GM11168 (cell line): ENCODE measurements around the gene MPPED1.

Experiments
- in situ Hi-C: fragments of 300-500 bp; cut with MboI; formaldehyde crosslinking; loops from one replicate; pipeline ENCODE4 v1.12.0; 2022; ENCODE audit warnings: low sequenced_read_pairs; ENCODE audit not compliant: unreplicated experiment

Gene MPPED1

GRCh38 chr22:43510281-43511070 lies 98.7 kb downstream of the MPPED1 start:
- in situ Hi-C loops = no loop called here

DNA sequence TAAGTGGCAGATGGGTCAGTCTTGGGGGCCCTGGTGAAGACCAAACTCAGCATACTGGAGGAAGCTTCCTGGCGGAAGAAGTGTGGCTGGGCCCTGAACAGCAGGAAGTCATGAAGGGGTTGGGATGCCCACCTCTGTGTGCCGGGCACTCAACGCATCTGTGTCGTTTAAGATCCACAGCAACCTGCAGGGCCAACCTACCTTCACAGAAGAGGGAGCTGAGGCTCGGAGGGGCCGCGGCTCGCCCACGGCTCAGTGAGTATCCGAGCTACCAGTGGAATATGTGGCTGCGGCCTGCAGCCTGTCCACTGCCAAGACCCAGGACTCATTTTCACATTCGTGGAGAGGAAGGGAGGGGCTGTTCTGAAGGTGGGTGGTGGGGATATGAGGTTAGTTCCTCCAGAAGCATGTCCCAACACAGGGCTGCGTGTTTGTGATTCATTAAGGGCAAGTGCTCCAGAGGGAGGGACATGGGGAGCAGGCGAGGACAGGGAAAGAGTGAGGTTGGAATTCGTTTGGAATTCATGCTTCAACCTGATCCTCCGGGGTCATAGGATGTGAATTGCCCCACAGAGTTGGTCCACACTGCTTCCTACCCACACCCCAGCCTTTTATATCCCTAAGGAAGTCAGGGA lies 99.6 kb downstream of the MPPED1 start:
- in situ Hi-C loops = no loop called here

GRCh38 chr22:43512279-43512678 lies 100.5 kb downstream of the MPPED1 start:
- in situ Hi-C loops = no loop called here

GRCh38 chr22:43514476-43515157 lies 102.8 kb downstream of the MPPED1 start:
- in situ Hi-C loops = no loop called here

DNA sequence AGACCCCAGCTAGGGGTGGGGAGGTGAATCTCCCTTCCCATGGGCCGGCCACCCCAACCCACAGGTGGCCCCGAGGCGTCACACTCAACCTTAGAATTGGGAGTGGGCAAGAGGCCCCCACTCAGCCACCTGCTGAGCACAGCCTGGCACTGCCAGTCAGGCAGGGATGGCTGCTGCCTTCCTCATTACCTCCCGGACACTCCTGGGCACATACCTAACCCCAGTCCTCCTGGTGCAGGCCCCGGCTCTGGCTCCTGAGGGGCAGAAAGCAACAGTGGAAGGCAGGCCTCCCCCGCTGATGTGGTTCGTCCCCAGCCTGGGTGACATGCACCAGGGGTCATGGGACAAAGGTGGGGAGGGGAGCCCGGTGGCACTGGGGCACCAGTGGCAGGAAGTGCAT lies 103.6 kb downstream of the MPPED1 start:
- in situ Hi-C loops = no loop called here

- in situ Hi-C loops = no loop called here
Observed at GRCh38 chr22:43515902-43516301, 104.1 kb downstream of the MPPED1 start.

GRCh38 chr22:43516386-43516785 lies 104.6 kb downstream of the MPPED1 start:
- in situ Hi-C loops = no loop called here

DNA sequence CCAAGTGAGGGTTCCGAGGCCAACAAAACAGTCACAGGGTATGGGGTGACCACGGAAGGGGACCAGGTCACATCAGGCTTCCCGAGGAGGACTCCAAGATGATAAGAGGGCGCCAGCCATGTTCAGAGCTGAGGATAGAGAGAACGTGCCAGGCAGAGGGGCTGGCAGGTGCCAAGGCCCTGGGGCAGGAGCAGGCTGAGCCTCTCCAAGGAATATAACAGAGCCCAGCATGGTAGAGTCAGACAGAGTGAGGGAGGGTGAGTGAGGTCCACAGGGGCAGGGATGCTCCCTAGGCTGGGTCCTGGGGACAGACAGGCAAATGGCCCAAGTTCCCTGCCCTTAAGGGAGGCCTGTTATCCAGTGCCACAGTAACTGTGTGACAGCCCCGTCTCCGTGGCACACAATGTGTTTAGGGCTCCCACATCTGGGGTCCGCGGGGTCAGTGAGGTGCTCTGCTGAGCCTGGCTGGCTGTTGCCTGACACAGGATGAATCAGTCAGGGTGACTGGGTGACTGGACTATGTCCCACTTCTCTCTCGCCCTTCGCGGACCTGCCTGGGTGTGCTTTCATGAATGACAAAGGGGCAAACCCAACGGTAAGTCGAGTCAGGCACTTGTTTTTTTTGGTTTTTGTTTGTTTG lies 105.3 kb downstream of the MPPED1 start:
- in situ Hi-C loops = no loop called here

DNA sequence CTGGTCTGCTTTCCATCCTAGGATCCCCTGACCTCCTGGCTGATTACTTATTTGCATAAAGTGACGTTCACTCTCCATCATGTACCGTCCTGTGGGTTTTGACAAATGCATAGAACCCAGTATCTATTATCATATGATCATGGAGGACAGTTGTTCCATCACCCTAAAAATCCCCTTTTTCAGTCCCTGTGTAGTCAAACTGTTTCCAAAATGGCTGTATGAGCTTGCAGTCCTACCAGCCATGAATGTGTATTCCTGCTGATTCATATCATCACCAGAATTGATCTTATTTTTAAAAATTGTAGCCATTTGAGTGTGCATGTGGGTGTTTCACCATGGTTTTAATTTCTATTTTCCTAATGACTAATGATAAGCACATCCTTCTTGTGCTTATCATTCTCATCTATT lies 108.8 kb downstream of the MPPED1 start:
- in situ Hi-C loops = no loop called here

- in situ Hi-C loops = no loop called here
Observed at GRCh38 chr22:43521716-43522115, 109.9 kb downstream of the MPPED1 start.

GRCh38 chr22:43526117-43526655 lies 114.4 kb downstream of the MPPED1 start:
- in situ Hi-C loops = no loop called here

- in situ Hi-C loops = no loop called here
Observed at GRCh38 chr22:43526946-43527345, 115.1 kb downstream of the MPPED1 start.

DNA sequence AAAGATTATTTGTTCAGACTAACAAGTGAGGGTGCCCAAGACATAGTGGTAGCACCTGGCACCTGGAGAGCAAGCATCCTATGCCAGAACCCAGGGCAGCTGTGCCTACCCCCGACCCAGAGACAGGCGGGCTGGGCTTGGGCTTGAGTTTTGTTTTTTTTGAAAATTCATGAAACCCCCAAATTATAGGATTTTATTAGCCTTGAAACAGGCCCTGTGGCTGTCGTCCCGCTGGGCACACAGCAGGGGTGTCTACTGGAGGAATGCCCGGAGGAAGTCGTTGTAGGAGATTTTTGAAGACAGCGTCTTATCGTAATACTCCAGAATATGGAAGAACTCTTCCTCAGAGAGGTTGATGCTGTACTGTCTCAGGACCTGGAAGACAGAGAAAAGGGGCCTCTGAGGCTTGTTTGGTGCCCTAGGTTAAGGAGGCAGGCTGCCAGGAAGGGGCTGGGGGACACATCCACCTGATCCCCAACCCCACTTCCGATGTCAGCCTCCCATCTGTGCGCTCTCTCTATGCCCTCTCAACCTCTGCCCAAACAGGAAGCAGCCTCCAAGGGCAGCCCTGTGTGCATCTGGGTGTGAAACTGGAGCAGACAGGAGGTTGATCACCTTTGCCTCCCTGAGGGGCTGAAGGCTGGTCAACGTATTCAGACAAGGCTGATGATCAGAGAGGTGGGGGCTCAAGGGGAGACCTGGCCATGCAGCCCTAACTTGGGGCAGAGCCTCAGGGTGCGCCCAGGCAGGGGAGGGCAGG lies 117.0 kb downstream of the MPPED1 start:
- in situ Hi-C loops = no loop called here

GRCh38 chr22:43529461-43529860 lies 117.6 kb downstream of the MPPED1 start:
- in situ Hi-C loops = no loop called here

GRCh38 chr22:43529934-43530333 lies 118.1 kb downstream of the MPPED1 start:
- in situ Hi-C loops = no loop called here

- in situ Hi-C loops = no loop called here
Observed at GRCh38 chr22:43530349-43531201, 118.8 kb downstream of the MPPED1 start.

GRCh38 chr22:43531651-43532050 lies 119.8 kb downstream of the MPPED1 start:
- in situ Hi-C loops = no loop called here

DNA sequence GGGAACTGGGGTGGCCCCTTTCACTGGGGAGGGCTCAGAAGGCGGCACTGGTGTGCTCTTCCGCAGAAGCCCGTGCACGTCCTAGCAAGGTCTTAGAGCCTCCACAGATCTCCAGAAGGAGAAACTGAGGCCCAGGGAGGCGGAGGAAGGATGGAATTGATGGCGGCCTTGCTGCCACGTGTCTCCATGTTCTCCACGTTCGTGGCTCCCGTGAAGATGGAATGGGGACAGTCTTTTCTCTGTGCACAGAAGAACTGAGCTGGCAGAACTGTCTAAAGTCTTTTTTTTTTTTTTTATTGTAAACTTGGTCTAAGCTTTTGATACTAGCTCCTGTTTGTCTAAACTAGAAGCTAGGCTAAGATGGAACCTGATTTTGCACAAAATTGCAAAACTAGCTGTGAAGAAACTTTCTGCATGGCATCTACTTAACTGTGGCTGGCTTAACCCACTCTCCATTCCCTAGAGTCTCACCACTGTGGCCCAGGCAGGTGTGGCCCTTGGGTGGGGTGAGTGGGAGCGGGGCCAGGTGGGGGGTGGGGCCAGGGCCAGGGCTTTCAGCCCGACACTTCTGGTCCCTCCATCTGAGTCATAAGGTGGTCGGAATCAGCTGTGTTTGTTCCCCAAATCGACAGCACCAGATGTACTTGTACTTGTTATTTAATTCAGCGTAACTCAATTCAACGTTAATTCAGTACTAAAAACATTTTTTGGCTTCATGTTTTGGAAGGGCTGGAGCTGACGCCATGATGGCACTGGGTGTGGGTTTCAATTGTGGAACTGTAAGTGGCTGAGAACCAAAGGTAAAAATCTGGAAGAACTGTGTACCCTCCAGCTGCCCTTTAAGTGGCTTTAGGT lies 120.7 kb downstream of the MPPED1 start:
- in situ Hi-C loops = no loop called here
